TTC549 (cell line): Measurements from ENCODE around the gene PHF24.
"Not testable (repeated sequence)": the region's sequence is repeated elsewhere in the genome, so short reads cannot be mapped to it uniquely, and the experiment has no call there.

Source experiments
- FAIRE-seq: peaks from 2 replicates; lab custom pipeline; 2012; peaks lifted over from hg19 to GRCh38; lab: Jason Lieb, UNC

The PHF24 gene

DNA sequence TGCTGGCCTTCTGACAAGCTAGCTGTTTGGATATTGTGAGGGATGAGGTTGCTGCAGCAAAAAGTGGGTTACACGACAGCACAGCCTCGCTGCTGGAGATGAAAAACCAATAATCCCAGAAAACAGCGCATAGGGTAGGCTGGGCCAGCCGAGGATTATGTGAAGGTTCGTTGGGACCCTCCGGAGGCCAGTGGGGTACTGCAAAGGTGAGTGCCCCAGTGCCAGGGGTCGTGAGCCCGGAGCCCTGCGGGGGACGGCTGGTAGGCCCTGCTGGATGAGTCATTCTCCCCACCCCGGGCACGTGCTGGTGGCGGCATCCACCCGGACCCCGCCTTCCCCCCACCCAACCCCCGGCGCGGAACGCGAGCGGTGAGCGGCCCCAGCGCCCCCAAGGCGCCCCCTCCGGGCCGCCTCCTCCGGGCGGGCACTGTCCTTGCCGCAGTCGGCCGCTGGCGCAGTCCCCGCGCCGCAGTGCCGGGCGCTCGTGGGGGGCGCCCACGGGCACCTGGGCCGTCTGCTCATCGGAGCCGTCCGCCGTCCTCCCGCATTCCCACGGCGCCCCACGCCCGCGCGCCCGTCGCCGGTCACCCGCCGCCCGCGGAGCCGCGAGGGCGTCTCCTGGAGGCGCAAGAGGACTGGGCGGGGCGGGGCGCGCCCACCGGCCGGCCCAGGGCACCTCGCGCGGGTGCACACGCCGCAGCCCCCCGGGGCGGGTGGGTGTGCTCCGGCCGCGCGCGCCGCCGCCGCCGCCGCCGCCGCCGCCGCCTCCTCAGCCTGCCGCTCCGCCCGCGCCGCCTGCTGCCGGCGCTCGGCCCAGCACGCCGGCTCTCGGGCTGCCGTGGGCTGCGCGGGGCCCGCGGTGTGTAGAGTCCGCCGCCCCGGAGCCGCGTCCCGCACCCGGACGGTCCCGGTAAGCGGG is at the start of gene PHF24:
TSS of gene PHF24 (plus strand) at position 794 of the 919 bp plus-strand sequence. CDS start 13,014 bp downstream, outside the sequence.
- no peak for FAIRE-seq

GRCh38 chr9:34927061-34927460 is 31.0 kb upstream of the PHF24 start:
- FAIRE-seq: no peak

DNA sequence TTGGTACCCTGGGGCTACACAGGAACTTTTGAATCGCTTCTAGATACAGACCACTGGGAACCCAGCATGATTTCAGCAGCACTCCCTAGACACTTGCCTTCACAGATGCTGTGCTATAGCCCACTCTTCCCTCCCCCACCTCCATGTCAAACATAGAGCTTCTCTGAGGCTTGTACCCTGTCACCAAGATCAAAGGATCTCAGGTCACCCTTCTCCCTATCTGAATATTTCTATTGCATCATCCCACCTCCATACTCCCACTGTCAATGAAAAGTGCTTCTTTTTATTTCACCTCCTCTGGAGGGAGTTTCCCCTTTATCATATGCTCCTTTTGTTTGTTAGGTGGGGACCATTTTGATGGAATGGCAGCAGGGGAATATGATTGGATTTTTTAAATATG is 29.2 kb upstream of the PHF24 start:
- FAIRE-seq: no peak

DNA sequence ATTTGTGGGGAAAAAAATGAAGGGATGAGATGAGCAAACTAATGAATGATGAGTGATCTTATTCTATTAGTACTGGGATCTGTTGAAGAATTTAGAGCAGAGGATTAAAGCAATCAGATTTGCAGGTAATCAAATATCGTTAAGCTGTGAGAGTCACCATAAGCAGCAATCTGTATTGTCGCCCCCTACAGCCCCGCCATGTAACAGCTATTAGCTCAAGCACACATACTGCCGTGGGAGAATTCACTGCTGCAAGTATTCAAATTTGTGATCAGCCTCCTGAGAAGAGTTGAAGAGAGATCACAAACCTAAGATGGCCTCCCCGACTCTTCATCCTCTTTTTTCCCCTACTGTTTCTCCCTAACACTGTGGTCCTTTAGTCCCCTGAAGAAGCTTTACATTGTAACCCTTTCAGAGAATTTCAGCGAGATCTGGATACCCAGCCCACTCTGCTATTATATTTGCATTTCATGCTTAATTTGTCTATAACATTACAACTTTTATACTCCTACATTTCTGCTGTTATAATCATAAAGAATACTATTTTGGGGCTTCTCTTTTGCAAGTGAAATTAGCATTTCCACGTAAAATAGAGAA is 28.5 kb upstream of the PHF24 start:
- no peak for FAIRE-seq

DNA sequence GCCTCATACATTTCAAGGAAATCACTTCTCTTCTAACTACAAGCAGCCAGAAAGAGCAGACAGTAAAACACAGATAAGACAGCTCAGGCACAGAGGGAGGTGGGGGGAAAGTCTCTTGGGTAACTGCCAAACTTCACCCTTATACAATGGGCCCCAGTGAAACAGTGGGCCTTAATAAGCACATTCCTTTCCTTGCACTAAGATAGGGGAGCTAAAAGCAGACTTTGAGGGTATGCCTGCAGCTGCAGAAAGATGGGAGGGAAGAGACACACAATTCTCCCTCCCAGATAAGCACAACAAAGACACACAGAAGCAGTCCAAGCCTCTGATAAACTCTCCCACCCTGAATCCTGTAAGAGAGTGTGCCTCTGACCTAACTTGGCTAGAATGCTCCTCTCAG is 18.1 kb upstream of the PHF24 start:
- not testable (repeated sequence) for FAIRE-seq

- FAIRE-seq: no peak
Measured at GRCh38 chr9:34948451-34948850, 9.6 kb upstream of the PHF24 start.

DNA sequence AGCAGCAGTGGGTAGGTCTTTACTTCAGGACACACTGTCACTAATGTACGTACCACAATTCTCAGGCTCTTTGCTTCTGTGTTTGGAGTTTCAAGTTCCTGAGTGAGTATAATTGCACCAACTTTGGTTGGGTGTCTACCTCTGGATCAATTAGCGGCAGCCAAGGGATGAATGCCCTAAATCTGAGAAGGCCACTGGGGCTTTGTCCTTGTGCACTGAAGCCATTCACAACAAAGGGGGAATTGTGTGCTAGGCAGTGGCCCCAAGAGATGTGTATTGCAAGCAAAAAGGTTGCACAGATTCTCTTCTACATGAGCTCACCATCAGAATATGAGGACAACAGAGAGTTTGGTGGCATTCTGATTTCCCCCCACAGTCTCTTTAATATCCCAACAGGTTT is 3.9 kb upstream of the PHF24 start:
- FAIRE-seq: no peak

DNA sequence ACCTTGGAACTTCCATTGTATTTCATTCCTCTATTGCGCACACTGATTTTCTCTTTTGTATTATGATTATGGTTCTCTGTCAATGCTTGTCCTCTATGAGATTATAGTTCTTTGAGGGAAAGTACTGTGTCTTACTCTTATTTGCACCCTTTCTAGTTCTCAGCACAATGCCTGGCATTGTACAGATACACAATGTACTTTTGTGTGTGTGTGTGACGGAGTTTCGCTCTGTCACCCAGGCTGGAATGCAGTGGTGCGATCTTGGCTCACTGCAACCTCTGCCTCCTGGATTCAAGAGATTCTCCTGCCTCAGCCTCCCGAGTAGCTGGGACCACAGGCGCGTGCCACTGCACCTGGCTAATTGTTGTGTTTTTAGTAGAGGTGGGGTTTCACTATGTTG is 2.0 kb upstream of the PHF24 start:
- FAIRE-seq: not testable (repeated sequence)

DNA sequence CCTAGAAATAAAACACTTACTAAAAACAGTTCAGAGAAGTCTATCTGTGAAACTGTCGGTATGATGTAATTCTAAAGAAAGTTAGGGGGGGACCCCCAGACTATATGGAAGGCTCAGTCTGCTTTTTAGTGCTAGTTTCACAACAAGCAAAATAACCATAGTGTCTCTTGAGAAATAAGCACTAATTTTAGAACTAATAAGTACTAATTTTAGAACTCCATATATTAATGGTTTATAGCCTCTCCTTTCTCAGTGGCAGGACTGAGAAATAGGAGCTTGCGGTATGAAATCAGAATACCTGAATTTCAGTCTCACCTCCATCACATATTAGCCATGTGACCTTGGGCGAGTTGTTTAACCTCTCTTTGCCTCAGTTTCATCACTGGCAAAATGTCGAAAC is 1.4 kb upstream of the PHF24 start:
- no peak for FAIRE-seq

DNA sequence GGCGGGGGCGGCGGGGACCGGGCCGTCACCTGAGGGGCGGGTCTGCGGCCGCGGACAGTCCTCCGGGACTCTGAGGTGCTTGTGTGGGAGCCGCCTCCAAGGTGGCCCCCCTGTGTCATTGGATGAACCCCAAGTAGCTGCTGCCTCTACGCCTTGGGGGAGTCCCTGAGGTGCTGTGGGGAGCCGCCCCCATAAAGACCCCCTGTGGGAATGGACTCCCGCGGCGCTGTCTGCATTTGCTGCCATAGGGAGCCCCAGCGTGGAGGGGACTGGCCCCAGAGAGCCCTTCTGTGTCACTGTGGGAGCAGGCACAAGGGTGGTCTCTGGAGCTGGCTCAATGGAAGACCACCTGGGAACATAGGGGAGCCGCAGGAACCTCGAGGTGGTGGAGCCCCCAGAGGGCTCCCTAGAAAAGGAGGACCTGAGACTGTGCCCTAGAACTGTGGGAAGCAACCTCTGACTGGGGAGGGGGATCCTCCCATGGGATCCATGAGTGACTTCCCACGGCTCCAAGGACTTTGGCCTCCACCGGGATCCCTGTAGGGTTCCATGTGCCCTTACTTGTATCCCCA is 412 bp downstream of the PHF24 start:
- FAIRE-seq: no peak

- FAIRE-seq: no peak
Measured at GRCh38 chr9:34959461-34959860, 1.4 kb downstream of the PHF24 start.

DNA sequence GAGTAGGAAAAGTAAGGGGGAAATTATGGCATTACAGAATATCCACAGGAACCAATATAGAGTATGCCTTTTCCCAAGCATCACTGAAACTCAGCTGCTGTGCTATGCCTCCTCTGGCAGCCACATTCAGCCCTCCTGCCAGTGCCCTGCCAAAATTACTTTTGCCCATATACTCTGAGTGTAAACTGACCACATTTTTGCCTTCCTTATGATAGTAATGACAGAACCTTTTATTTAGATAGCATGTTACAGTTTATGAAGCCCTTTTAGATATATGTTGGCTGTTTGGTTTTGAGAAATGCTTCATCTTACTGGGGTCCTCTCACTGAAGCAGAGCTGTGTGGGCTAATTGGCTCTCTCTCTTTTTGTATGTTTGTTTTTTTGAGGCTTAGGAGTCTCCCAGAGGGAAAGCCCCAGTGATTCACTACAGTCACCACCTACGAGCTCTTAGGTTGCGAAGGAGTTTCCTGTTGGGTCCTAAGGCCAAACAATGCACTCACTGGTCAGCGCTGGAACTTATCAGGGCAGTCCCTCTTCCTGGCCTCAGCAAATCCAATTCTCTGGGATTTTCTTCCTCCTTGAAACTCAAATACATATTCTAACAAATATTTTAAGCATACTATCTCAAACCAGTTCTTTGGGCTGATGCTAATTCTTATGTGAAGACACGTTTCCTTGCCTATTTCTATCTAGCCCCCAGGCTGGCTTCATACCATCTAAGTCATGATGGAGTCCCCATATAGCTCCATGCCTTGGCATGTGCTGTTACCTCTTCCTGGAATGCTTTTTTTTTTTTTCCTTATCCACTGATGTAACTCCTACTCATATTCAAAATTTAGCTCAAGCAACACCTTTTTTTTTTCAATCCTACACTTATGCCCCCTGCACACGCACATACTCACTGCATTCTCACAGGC is 3.7 kb downstream of the PHF24 start:
- no peak for FAIRE-seq

DNA sequence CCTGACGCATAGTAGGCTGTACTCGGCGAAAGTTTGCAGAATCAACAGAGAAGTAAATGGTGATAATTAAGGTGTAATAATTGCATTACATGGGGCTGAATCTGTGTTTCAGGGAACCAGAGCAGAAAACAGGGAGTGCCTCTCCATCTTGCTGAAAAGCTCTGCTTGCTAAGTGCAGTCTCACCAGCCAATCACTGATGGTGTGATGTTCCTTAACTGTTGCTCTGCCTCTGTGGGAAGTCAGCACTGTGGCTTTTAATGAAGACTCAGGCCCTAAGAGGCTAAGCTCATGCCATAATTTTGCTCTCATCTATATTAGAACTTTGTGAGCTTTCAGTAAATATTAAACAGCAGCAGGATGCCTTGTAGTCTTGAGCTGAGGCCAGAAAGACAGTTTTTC is 4.5 kb downstream of the PHF24 start:
- no peak for FAIRE-seq

GRCh38 chr9:34963552-34963951 is 5.5 kb downstream of the PHF24 start:
- no peak for FAIRE-seq

DNA sequence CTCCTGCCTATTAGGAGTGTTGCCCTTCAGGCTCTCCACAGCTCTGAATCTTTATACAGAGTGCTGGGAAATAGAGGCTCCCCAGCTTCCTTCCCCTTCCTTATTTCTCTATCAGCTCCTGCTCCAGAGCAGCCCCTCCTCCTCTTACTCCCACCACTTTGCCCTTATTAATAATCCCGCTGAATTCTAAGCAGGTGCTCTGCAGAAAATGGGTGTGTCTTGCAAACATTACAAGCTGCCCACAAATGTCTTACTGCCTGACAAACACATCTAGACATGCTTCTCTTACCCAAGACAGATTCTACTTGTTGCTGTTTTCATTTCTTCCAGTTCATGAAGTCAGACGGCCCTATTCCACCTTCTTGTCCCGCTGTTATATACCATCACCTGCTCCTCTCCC is 6.4 kb downstream of the PHF24 start:
- FAIRE-seq: no peak

GRCh38 chr9:34971146-34971811 is 13.2 kb downstream of the PHF24 start:
- FAIRE-seq: no peak

DNA sequence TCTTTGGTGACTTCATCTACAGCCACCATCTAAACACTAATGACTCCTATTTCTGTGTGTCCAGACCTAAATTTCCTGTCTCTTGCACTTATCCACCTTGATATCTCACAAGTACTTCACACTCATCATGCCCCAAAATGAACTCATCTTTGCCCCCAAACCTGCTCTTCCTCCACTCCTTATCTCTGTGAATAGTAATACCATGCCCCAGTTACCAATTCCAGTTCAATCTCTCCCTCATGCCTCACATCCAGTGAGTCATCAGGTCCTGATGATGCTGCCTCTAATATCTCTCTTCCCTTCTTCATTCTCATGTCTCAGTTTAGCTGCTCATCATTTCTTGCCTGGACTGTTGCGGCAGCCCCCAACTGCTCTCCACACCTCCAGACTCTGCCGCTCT is 16.6 kb downstream of the PHF24 start:
- no peak for FAIRE-seq

DNA sequence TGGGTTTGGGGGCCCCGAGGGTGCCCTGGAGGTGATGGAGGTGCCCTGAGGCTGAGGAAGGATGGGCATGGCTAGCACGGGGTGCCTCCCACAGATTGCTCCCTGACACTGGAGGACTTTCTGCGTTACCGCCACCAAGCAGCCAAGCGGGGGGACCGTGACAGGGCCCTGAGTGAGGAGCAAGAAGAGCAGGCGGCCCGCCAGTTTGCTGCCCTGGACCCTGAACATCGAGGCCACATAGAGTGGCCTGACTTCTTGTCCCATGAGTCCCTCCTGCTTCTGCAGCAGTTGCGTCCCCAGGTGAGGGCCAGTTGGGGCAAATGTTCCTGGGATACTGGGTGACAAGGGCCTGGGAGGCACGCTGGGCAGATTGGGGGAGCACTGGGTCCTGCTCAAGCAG is 18.4 kb downstream of the PHF24 start:
- FAIRE-seq: no peak

DNA sequence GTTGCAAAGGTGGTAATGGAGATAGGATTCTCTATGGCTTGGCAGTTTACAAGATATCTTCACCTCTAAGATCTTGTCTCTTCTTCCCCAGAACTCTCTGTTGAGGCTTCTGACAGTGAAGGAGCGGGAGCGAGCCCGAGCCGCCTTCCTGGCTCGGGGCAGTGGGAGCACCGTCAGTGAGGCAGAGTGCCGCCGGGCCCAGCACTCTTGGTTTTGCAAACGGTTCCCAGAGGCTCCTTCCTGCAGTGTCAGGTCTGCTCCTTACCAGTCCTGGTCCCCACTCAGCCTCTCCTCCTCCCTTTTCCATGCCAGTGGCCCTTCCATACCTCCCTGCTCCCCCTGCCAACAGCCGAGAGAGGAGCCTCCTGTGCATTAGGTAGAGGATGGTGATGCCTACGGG is 18.9 kb downstream of the PHF24 start:
- FAIRE-seq: no peak

DNA sequence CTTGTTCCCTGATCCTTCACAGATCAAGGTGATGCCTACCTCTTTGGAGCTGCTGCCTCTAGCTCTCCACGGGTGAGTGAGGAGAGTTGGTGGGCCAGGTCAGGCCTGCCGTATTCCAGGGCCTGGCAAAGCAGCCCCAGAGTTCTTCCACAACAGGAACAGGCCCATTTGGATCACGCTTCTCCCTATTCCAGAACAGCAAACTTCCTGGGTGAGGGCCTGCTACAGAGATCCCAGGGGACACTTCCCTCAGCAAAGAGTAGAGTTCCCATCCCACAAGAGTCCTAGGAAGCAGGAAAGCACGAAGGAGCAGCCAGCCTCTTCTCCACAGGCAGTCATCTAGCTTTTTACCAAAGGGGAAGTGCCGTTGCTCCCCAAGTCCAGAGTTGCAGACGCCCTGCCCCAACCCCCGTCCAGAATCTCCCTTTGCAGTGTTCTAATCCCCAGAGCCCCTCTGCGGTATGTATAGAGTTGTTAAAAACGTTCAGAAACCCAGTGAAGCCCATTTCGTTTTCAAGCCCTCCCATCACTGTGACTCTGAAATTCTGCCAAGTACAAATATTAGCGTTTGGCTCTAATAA is 22.2 kb downstream of the PHF24 start:
- FAIRE-seq: no peak

DNA sequence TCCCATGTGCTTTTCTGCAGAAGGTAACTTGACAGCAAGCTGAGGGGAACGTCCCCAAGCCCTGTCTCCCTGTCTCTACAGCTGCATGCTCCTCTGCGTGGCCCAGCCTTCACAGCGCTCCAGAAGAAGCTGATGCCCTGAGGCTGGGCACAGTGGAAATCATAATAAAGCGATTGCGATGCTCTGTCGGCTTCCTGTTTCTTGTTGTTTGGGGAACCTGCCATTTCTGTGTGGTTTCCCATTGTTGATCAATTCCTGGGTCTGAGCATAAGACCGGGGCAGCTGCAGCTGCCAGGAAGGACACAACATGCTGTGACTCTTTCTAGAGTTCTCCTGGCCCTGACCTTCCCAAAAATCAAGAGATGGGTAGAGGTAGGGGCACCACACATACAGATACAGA is 24.3 kb downstream of the PHF24 start:
- no peak for FAIRE-seq

DNA sequence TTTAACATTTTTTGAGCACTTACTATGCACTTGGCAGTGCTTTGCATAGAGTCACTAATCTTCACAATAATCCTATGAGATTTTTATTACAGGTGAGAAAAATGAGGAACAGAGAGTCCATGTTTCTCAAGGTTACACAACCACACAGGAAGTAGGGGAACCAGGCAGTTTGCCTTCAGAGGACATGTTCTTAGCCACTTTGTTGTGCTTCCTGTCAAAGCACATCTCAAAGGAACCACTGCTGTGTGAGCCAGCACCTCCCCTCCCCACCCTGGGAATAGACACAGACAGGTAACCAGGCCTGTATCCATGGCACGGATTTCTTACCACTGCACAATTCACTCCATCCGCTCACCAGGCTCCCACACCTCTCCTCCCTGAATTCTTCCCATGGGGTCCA is 25.1 kb downstream of the PHF24 start:
- no peak for FAIRE-seq
